Neutrophil (primary cell): ENCODE results near the gene REXO1.

ENCODE experiments used
- H3K27ac ChIP-seq: fragments of 200-600 bp; sonication (generic); 2 replicates; pipeline ENCODE4 v1.5.1; 2016; ENCODE audit warnings: mild to moderate bottlenecking, moderate library complexity
- H3K27me3 ChIP-seq: fragments of 200-600 bp; sonication (generic); 2 replicates; pipeline ENCODE4 v1.6.0; 2016; ENCODE audit warnings: mild to moderate bottlenecking
- H3K36me3 ChIP-seq: fragments of 200-600 bp; sonication (generic); 2 replicates; pipeline ENCODE4 v1.5.1; 2017
- H3K4me1 ChIP-seq, 2 experiments: fragments of 200-600 bp in 1 of 2; sonication (generic) in 1 of 2; 1 replicate in 1 of 2; 2 replicates in 1 of 2; pipeline versions ENCODE4 v1.5.1 to v1.6.1; 2013 to 2016; ENCODE audit warnings: low read depth in 1 of 2, low read length in 1 of 2, mild to moderate bottlenecking in 1 of 2, moderate library complexity in 1 of 2; ENCODE audit not compliant: control insufficient read depth in 1 of 2, insufficient read depth in 1 of 2
- H3K4me3 ChIP-seq, 2 experiments: fragments of 200-600 bp in 1 of 2; sonication (generic) in 1 of 2; 1 replicate in 1 of 2; 2 replicates in 1 of 2; pipeline ENCODE4 v1.5.1; 2013 to 2016; ENCODE audit warnings: low read depth in 1 of 2, low read length in 1 of 2, mild to moderate bottlenecking in 1 of 2, moderate library complexity in 1 of 2
- H3K9me3 ChIP-seq: fragments of 200-600 bp; sonication (generic); 2 replicates; pipeline ENCODE4 v1.5.1; 2016
- TF ChIP-seq, protein P1 (sequence below): fragments of 200-600 bp; sonication (generic); IDR thresholded peaks from 2 replicates; pipeline ENCODE4 v1.5.1; 2016; ENCODE audit warnings: antibody characterized with exemption

The REXO1 gene

DNA sequence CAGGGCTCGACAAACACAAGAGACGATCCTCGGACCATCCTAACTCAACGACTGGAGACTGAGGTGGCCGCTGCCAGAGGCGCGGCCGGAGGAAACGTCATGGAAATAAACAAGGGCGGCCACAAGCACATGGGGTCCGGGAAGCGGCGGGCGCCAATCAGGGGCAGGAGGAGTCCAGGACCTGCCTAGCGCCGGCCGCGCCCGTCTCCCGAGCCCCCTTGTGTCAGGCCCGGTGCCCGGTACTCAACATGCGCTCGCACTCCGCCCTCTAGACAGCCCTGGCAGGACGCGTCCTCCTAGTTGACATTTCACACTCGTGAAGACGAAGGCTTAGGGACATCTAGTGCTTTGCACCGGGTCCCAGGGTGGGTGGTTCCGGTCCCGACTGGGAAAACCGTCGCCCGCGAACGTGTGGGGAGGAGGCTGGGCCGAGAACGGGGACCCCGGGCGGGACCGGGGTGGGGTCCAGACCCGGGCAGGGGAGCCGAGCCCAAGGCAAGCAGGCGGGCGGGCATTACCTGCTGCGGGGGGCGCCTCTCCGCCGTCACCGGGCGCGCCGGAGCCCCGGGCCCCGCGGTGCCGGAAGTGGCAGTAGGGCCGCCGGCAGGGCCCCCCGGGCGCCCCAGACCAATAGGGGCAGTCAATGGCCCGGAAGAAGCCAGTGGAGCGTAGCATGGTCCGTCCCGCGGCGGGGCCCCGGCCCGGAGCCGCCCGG lies 442 bp downstream of the REXO1 start:
- Histone ChIP-seq H3K9me3 (no peaks in the 10 kb centered on the region), H3K27me3 (peaks cover 16% of the 10 kb centered on the region), H3K4me3 (peak overlapping the region; percentile 83 to 86), H3K27ac (peak overlapping the region; percentile 99), H3K4me1 (peaks cover 50 to 52% of the 10 kb centered on the region in 2 experiments), H3K36me3 (peaks cover 15% of the 10 kb centered on the region)
- TF ChIP-seq, protein P1, sequence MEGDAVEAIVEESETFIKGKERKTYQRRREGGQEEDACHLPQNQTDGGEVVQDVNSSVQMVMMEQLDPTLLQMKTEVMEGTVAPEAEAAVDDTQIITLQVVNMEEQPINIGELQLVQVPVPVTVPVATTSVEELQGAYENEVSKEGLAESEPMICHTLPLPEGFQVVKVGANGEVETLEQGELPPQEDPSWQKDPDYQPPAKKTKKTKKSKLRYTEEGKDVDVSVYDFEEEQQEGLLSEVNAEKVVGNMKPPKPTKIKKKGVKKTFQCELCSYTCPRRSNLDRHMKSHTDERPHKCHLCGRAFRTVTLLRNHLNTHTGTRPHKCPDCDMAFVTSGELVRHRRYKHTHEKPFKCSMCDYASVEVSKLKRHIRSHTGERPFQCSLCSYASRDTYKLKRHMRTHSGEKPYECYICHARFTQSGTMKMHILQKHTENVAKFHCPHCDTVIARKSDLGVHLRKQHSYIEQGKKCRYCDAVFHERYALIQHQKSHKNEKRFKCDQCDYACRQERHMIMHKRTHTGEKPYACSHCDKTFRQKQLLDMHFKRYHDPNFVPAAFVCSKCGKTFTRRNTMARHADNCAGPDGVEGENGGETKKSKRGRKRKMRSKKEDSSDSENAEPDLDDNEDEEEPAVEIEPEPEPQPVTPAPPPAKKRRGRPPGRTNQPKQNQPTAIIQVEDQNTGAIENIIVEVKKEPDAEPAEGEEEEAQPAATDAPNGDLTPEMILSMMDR = no peak

DNA sequence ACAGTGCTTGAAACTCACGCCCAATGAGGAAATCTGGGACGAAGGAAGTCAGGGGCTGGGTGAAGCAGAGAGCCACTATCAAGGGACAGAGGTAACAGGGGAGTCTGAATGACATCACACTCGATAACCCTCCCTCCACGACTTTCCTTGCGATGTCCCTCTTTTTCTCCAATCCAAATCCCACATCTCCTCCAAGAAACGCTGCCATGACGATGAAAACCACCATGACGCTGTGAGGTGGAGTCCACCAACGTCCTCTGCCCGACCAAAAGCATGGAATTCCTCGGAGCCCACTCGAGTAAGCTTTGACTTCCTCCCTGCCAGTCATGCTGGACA lies 967 bp downstream of the REXO1 start:
- H3K27ac ChIP-seq = peak overlapping the region; percentile 99
- H3K4me1 ChIP-seq = peaks cover 44 to 48% of the 10 kb centered on the region in 2 experiments
- TF ChIP-seq, protein P1 = no peak
- peak overlapping the region; percentile 83 to 86 for H3K4me3 ChIP-seq
- H3K9me3 ChIP-seq = no peaks in the 10 kb centered on the region
- peaks cover 12% of the 10 kb centered on the region for H3K27me3 ChIP-seq
- peaks cover 15% of the 10 kb centered on the region for H3K36me3 ChIP-seq

DNA sequence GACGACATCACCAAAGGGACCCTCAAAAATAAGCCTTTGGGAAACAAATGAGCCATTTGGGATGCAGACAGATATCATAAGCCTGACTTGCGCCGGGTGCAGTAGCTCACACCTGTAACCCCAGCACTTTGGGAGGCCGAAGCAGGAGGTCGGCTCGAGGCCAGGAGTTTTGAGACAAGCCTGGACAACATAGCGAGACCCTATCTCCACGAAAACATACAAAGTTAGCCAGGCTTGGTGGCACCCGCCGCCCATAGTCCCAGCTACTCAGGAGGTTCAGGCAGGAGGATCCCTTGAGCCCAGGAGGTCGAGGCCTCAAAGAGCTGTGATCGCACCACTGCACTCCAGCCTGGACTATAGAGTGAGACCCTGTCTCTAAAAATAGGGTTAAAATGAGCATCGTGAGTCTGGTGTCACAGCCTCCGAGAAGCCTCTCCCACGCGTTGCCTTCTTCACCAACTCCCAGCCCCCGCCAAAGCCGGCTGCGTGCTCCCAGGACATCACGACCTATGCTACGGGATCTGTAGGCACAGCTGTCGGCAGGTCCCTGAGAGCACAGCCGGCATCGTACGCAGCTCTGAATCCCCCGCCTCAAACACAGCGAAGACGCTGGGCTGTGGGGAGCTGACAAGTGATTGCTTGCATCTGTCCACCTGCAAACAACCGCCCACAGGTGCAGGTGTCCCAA lies 1.6 kb downstream of the REXO1 start:
- H3K27me3 ChIP-seq = peaks cover 5% of the 10 kb centered on the region

DNA sequence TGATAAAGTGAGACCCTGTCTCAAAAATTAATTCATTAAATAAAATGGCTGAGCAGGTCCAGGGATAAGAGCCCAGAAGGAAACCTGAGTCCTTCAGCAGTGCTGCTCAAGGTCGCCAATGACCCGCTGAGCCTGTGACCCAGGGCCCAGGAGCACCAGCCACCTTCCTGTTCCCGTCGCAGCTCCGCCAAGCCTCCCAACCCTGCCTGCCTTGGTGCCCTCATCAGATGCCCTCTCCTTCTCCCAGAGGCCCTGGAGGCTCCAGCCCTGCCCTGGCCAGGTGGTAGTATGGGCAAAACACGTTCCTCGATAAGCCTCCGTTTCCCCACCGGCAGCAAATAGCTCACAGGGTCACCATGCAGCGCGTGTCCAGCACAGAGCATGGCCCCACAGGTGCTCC lies 2.6 kb downstream of the REXO1 start:
- Histone ChIP-seq H3K36me3 (peaks cover 15% of the 10 kb centered on the region), H3K4me3 (no peak overlapping the region), H3K27me3 (no peaks in the 10 kb centered on the region), H3K27ac (no peak overlapping the region), H3K9me3 (no peaks in the 10 kb centered on the region), H3K4me1 (peaks cover 36 to 42% of the 10 kb centered on the region in 2 experiments)
- TF ChIP-seq, protein P1 = no peak

More for the DNA sequence above, 1.6 kb downstream of the REXO1 start:
- H3K4me3 ChIP-seq = peak overlapping the region in 1 of 2 experiments; percentile 86
- H3K9me3 ChIP-seq = no peaks in the 10 kb centered on the region
- H3K4me1 ChIP-seq = peaks cover 38 to 44% of the 10 kb centered on the region in 2 experiments
- H3K36me3 ChIP-seq = peaks cover 15% of the 10 kb centered on the region
- TF ChIP-seq, protein P1 = no peak
- no peak overlapping the region for H3K27ac ChIP-seq

DNA sequence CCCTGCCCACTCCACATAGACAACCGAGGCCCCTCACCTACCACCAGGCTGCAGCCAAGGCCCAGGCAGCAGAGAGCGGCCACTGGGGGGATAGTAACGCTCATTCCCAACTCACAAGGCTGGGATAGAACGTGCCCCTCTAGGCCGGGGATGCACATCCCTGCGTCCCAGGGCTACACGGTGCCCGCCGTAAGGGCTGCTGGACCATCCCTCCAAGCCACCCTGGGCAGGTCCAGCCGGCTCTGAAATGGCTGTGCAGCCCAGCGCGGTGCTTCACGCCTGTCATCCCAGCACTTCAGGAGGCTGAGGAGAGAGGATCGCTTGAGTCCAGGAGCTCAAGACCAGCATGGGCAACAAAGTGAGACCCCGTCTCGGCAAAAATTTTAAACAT lies 3.2 kb downstream of the REXO1 start:
- TF ChIP-seq, protein P1 = no peak
- Histone ChIP-seq H3K9me3 (no peaks in the 10 kb centered on the region), H3K27ac (no peak overlapping the region), H3K36me3 (peaks cover 15% of the 10 kb centered on the region), H3K4me3 (no peak overlapping the region), H3K4me1 (peaks cover 41 to 48% of the 10 kb centered on the region in 2 experiments), H3K27me3 (no peaks in the 10 kb centered on the region)
